Lower lobe of right lung (tissue), 2 donors: Measurements from ENCODE around the gene MAML3. TPM values are rescaled to one million over a fixed set of nuclear protein-coding genes. Genes with fewer than 3 reads are reported as not detected.
A peak's percentile ranks its signal among the peaks of the same experiment; 100 is the strongest.

Source experiments
- ATAC-seq, 2 donors: fragments of 200-7000 bp; cut with Tn5 transposase; one replicate each; pipeline ENCODE4 v1.9.1; 2020 to 2022; ENCODE audit warnings: mild to moderate bottlenecking in 2 of 2, moderate library complexity in 2 of 2
- DNase-seq: peaks from one replicate; pipeline ENCODE4 v3.0.0-alpha.2; 2020
- H3K27ac ChIP-seq: fragments of 200-600 bp; one replicate; pipeline ENCODE4 v1.8.0; 2022
- H3K27me3 ChIP-seq: fragments of 200-600 bp; one replicate; pipeline ENCODE4 v1.8.0; 2022; ENCODE audit warnings: low read depth
- H3K36me3 ChIP-seq: fragments of 200-600 bp; one replicate; pipeline ENCODE4 v1.8.0; 2022; ENCODE audit warnings: mild to moderate bottlenecking
- H3K4me1 ChIP-seq: fragments of 200-600 bp; one replicate; pipeline ENCODE4 v1.8.0; 2022
- H3K4me3 ChIP-seq: fragments of 200-600 bp; one replicate; pipeline ENCODE4 v1.8.0; 2022; ENCODE audit warnings: mild to moderate bottlenecking
- H3K9me3 ChIP-seq: fragments of 200-600 bp; one replicate; pipeline ENCODE4 v1.8.0; 2022
- intact Hi-C: fragments of 100-400 bp; cut with DNase I; formaldehyde crosslinking; loops from one replicate; pipeline ENCODE4 v1.11.0; 2022
- total RNA-seq: library from RNA; stranded (reverse); fragmentation: NEBNext Ultra II Directional; extraction: Animal tissue kit (Norgen Biotek cat#: 25700); gene quantifications from one replicate; pipeline ENCODE4 v1.2.1, GENCODE V29; 2021
- TF ChIP-seq, protein P1 (sequence below): fragments of 200-600 bp; IDR thresholded peaks from one replicate; pipeline ENCODE4 v1.8.0; 2022; ENCODE audit warnings: antibody characterized with exemption, mild to moderate bottlenecking
- donor health status: DM: no; HTN: yes; CAD: no; lungs with severe emphysema.

The MAML3 gene
- total RNA-seq, 1 donor from 2014 or later, result 12.5 TPM

DNA sequence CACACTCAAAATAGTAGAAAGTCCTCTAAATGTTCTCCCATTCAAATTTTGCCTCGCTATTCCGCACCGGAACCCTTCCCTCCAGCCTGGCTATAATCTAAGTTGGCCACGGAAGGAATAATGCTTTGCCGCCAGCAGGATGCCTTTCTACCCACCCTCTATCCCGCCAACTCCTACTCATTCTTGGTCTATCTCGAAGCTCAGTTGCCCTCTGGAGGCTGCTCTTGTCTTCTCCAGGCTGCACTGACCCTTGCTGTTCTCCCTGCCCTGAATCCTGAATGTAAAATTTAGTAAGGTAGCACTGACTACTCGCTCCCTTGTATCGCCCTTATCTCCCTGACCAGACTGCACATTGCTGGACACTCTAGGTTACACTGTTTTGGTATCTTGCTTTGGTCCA lies 275.9 kb downstream of the MAML3 start:
- H3K36me3 ChIP-seq, result no peaks in the 10 kb centered on the region
- intact Hi-C loops, result no loop called here

DNA sequence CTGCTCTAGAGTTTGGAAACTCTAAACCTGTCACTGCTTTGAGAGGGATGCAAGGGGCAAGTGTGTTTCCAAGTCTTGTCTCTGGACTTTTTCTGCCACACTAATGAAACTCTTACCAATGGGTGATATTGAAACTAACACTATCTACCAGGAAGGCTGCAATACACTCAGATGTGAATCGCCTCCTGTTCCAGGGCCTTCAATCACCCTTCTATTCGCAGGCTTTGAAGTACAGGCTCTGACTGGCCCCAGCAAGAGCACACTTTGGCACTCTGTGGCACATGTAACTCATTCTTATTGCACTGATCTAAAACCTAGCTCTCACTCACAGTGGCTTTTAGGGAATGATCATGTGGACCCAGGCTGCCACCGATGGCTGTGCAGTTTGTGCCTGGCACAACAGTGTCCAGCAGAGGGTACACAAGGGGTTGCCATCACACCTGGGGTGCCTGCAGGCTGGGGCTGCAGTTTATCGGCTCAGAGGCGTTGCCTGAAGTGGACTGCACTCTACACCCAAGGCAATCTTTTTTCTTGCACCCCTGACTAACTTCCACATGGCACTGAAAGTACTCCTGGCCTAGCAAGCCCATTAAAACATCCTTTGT lies 277.5 kb downstream of the MAML3 start:
- intact Hi-C loops, result no loop called here
- Histone ChIP-seq H3K4me1 (peaks cover 26% of the 10 kb centered on the region), H3K4me3 (no peak overlapping the region), H3K27me3 (no peaks in the 10 kb centered on the region), H3K27ac (no peak overlapping the region), H3K9me3 (no peaks in the 10 kb centered on the region), H3K36me3 (no peaks in the 10 kb centered on the region)
- no peak for DNase-seq
- ATAC-seq, result peak; percentile 24 to 39
- TF ChIP-seq, protein P1, sequence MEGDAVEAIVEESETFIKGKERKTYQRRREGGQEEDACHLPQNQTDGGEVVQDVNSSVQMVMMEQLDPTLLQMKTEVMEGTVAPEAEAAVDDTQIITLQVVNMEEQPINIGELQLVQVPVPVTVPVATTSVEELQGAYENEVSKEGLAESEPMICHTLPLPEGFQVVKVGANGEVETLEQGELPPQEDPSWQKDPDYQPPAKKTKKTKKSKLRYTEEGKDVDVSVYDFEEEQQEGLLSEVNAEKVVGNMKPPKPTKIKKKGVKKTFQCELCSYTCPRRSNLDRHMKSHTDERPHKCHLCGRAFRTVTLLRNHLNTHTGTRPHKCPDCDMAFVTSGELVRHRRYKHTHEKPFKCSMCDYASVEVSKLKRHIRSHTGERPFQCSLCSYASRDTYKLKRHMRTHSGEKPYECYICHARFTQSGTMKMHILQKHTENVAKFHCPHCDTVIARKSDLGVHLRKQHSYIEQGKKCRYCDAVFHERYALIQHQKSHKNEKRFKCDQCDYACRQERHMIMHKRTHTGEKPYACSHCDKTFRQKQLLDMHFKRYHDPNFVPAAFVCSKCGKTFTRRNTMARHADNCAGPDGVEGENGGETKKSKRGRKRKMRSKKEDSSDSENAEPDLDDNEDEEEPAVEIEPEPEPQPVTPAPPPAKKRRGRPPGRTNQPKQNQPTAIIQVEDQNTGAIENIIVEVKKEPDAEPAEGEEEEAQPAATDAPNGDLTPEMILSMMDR, result no peak

More for the DNA sequence above, 275.9 kb downstream of the MAML3 start:
- no peaks in the 10 kb centered on the region for H3K9me3 ChIP-seq
- no peaks in the 10 kb centered on the region for H3K27me3 ChIP-seq
- TF ChIP-seq, protein P1, result no peak
- no peak for DNase-seq
- no peak overlapping the region for H3K27ac ChIP-seq
- peaks cover 15% of the 10 kb centered on the region for H3K4me1 ChIP-seq
- no peak overlapping the region for H3K4me3 ChIP-seq
- ATAC-seq, result no peak

DNA sequence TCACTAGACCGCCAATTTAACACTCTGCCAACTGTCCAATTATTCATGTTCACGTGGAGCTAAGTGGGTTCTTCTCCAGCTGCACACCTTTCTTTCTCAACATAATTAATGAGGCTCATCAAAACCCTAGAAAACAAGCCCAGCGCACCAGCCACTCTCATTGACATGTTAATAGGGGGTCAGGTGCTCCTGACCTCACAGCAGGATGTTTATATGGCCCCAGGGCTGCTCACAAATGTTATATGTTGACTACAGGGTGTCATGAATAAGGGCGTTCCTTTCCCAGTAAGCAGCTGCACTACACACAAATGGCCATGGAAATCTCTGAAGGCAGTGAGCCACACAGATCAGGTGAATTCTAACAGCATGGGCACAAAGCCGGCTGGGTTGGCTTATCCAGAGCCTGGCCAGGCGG lies 278.6 kb downstream of the MAML3 start:
- Histone ChIP-seq H3K27me3 (no peaks in the 10 kb centered on the region), H3K4me3 (no peak overlapping the region), H3K36me3 (no peaks in the 10 kb centered on the region), H3K27ac (no peak overlapping the region), H3K4me1 (peaks cover 26% of the 10 kb centered on the region), H3K9me3 (no peaks in the 10 kb centered on the region)
- TF ChIP-seq, protein P1, result no peak
- ATAC-seq (no peak), DNase-seq (no peak)
- intact Hi-C loops, result no loop called here

DNA sequence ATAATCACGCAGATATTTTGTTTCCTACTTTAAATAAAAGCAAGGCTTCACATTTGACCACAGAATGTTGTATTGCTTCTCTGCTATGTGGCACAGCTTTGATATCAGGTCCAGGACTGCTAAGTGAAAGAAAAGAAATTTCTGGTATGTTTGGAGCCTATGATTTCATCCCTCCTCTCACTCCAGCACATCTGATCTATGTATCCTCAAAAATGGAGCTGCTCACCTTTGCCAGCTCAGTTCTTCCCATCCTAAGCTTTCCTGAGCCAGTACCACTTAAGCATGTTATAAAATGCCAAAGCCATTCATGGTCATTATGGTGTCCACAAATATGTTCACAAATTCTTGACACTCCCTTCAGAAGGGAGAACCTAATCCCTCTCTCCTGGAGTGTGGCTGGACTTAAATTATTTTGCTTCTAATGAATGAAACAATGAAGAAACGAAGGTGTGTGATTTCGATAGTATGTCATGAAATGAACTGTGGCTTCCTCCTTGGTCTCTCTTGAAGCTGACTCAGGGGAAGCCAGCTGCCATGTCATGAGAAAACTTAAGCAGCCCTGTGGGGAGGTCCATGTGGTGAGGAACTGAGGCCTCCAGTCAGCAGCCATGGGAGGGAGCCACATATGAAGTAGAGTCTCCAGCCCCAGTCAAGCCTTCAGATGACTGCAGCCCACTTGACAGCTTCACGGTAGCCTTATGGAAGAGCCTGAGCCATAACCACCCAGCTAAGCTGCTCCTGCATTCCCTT lies 280.7 kb downstream of the MAML3 start:
- TF ChIP-seq, protein P1, result no peak
- peaks cover 26% of the 10 kb centered on the region for H3K4me1 ChIP-seq
- peak in 1 of 2 donors; percentile 25 for ATAC-seq
- intact Hi-C loops, result no loop called here
- DNase-seq, result no peak
- H3K27ac ChIP-seq, result no peak overlapping the region
- H3K4me3 ChIP-seq, result no peak overlapping the region
- H3K9me3 ChIP-seq, result no peaks in the 10 kb centered on the region
- no peaks in the 10 kb centered on the region for H3K27me3 ChIP-seq
- H3K36me3 ChIP-seq, result no peaks in the 10 kb centered on the region

DNA sequence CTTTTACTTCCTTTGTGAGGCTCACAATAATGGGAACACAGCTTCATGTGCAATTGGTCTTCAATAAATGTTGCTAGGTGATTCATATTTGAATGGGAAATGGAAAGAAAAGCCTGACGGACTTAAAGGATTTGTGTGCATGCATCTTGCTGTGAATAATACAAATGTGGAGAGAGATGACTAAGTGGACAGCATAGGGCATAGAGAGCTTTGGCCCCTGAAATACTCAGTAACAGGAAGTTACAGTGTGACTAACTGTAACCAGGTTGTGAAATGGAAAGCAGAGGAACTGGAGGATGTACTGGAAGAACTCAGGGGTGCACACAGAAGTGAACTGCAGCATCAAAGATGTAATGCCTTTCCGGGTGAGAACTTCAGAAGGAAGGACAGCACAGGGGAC lies 281.7 kb downstream of the MAML3 start:
- H3K4me3 ChIP-seq, result no peak overlapping the region
- no peaks in the 10 kb centered on the region for H3K9me3 ChIP-seq
- ATAC-seq (peak; percentile 78 to 79), DNase-seq (no peak)
- H3K4me1 ChIP-seq, result peaks cover 26% of the 10 kb centered on the region
- no peak overlapping the region for H3K27ac ChIP-seq
- intact Hi-C loops, result no loop called here
- TF ChIP-seq, protein P1, result no peak
- no peaks in the 10 kb centered on the region for H3K27me3 ChIP-seq
- H3K36me3 ChIP-seq, result no peaks in the 10 kb centered on the region
